ENCODE measurements around the gene OCA2. TPM values are rescaled to one million over a fixed set of nuclear protein-coding genes. Genes with fewer than 3 reads are reported as not detected.

OCA2 gene
- total and polyA plus RNA-seq, 10 donors: 0.39 to 3.0 (median 1.0) TPM

DNA sequence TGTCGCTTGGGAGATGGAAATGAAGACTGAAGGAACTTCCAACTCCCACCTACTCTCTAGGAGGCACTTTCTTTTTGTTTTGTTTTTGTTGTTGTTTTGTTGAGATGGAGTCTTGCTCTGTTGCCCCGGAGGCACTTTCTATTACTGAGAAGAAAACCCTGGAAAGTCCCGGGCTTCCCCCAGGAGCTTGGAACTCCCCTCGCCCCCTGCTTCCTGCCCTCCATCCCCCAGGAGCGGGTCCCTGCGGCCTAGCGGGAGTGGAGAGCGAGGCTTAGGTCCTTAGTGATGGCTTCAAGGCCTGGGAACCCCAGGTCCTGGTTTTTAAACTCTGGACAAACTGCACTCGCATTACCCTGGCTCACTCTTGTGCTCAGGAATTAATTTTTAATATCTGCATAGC, 195.7 kb downstream of the OCA2 start:
- WGBS, 5 donors: 73 to 83% (median 78%) methylated on average over 9 of the region's 9 CpGs
- DNase-seq: no peak
- Histone ChIP-seq H3K4me3 (no peak overlapping the region), H3K9me3 (peaks cover 0 to 54% (median 10%) of the 10 kb centered on the region in 8 donors), H3K4me1 (no peaks in the 10 kb centered on the region), H3K27me3 (replicated peaks in 1 of 7) (no peaks in the 10 kb centered on the region), H3K36me3 (no peaks in the 10 kb centered on the region), H3K27ac (no peak overlapping the region)
- TF ChIP-seq POLR2A (IDR thresholded peaks at IDR 0.05): no peak
- no peak for TF ChIP-seq POLR2AphosphoS5 (IDR thresholded peaks at IDR 0.05)
- TF ChIP-seq, protein P1, sequence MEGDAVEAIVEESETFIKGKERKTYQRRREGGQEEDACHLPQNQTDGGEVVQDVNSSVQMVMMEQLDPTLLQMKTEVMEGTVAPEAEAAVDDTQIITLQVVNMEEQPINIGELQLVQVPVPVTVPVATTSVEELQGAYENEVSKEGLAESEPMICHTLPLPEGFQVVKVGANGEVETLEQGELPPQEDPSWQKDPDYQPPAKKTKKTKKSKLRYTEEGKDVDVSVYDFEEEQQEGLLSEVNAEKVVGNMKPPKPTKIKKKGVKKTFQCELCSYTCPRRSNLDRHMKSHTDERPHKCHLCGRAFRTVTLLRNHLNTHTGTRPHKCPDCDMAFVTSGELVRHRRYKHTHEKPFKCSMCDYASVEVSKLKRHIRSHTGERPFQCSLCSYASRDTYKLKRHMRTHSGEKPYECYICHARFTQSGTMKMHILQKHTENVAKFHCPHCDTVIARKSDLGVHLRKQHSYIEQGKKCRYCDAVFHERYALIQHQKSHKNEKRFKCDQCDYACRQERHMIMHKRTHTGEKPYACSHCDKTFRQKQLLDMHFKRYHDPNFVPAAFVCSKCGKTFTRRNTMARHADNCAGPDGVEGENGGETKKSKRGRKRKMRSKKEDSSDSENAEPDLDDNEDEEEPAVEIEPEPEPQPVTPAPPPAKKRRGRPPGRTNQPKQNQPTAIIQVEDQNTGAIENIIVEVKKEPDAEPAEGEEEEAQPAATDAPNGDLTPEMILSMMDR (IDR thresholded peaks at IDR 0.05 in 8 of 11, conservative IDR thresholded peaks at IDR 0.05 in 3 of 11): no peak
- intact Hi-C loops (cut with DNase I; ENCODE audit: low total_unique reads): no loop called here

DNA sequence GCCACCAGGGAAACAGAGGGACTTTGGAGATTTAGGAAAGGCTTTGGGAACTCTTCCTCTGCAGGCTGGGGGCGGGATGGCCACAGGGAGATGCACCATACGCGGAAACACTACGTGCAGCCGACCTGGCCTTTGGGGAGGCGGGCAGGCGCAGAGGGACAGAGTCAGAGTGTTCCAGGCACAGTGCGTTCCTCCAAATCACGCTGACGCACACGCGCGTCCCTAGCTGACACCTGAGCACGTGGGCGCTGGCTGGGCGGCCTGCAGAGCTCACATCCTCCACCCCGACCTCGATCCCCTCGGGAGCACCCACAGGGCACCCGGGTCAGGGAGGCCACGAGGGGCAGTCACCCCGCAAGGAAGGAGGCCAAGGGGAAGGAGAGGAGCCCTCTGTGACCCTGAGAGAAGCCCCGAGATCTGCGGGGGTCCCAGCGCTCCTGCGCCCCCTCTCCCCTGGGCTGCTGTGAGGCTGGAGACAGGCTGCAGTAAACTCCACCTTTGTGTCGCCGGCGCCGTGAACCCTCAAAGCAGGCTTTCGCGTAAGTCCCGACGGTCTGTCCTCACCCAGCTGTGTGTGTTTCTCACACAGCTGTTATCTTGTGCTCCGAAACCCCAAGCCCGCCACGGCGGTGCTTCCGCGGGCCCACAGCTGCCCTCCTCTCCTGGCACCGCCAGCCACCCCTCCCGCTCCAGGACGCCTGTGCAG, 196.3 kb downstream of the OCA2 start:
- no peak for DNase-seq
- Histone ChIP-seq H3K4me3 (no peak overlapping the region), H3K27me3 (replicated peaks in 1 of 7) (no peaks in the 10 kb centered on the region), H3K36me3 (no peaks in the 10 kb centered on the region), H3K27ac (no peak overlapping the region), H3K9me3 (peaks cover 0 to 54% (median 10%) of the 10 kb centered on the region in 8 donors), H3K4me1 (no peaks in the 10 kb centered on the region)
- intact Hi-C loops (cut with DNase I; ENCODE audit: low total_unique reads): no loop called here
- TF ChIP-seq POLR2A (IDR thresholded peaks at IDR 0.05): no peak
- TF ChIP-seq POLR2AphosphoS5 (IDR thresholded peaks at IDR 0.05): no peak
- TF ChIP-seq, protein P1 (IDR thresholded peaks at IDR 0.05 in 8 of 11, conservative IDR thresholded peaks at IDR 0.05 in 3 of 11): no peak
- WGBS, 5 donors: 83 to 94% (median 83%) methylated on average over 29 to 43 of the region's 43 CpGs

DNA sequence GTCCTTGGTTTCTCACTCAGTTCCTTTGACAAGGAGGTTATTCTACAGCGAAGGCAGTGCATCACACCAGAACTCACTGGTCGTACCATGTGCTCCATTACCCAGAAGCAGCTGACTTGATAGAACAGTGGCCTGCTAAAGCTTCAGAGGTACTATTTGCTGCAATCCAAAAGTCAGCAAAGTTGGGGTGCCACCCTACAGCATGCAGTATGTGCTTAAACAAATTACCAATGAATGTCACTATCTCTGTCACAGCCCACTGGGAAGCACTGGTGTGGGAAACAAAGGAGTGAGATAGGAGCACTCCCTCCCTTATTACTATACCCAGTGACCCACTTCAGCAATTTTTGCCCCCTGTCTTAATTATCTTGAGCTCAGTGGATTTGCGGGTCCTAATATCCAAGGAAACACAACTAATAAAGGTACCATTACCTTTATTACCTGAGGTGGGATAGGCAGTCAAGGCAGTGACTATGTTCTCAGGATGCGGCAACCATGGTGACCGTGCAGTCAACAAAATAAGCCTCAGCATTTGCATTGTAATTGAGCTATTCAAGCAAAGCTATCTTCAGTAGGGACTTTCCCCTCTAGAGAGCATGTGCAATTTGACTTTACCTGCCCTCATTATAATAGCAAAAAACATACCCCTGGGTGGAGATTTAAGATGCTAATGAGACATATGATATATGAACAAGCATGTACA, 199.4 kb downstream of the OCA2 start:
- no peaks in the 10 kb centered on the region for H3K36me3 ChIP-seq
- no peak for TF ChIP-seq POLR2A (IDR thresholded peaks at IDR 0.05)
- TF ChIP-seq, protein P1 (IDR thresholded peaks at IDR 0.05 in 8 of 11, conservative IDR thresholded peaks at IDR 0.05 in 3 of 11): no peak
- no peak for TF ChIP-seq POLR2AphosphoS5 (IDR thresholded peaks at IDR 0.05)
- no peaks in the 10 kb centered on the region for H3K4me1 ChIP-seq
- no peaks in the 10 kb centered on the region for H3K27me3 ChIP-seq (replicated peaks in 1 of 7)
- no peak overlapping the region for H3K4me3 ChIP-seq
- peaks cover 0 to 66% (median 14%) of the 10 kb centered on the region in 8 donors for H3K9me3 ChIP-seq
- H3K27ac ChIP-seq: no peak overlapping the region
- 85 to 93% (median 89%) methylated on average over 5 of the region's 5 CpGs for WGBS, 5 donors
- intact Hi-C loops (cut with DNase I; ENCODE audit: low total_unique reads): no loop called here
- no peak for DNase-seq

DNA sequence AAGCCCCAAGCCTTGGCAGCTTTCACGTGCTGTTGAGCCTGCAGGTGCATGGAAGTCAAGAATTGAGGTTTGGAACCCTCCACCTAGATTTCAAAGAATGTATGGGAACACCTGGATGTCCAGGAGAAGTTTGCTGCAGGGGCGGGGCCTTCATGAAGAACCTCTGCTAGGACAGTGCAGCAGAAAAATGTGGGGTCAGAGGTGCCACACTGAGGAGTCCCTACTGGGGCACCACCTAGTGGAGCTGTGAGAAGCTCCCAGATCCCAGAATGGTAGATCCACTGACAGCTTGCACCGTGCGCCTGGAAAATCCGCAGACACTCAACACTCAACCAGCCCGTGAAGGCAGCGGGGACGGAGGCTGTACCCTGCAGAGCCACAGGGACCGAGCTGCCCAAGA, 201.6 kb downstream of the OCA2 start:
- Histone ChIP-seq H3K4me3 (no peak overlapping the region), H3K27me3 (replicated peaks in 1 of 7) (no peaks in the 10 kb centered on the region), H3K36me3 (no peaks in the 10 kb centered on the region), H3K9me3 (peaks cover 0 to 69% (median 35%) of the 10 kb centered on the region in 8 donors), H3K4me1 (no peaks in the 10 kb centered on the region), H3K27ac (no peak overlapping the region)
- intact Hi-C loops (cut with DNase I; ENCODE audit: low total_unique reads): no loop called here
- no peak for DNase-seq
- 72 to 93% (median 87%) methylated on average over 8 to 9 of the region's 9 CpGs for WGBS, 5 donors
- TF ChIP-seq POLR2A (IDR thresholded peaks at IDR 0.05) (no peak), POLR2AphosphoS5 (IDR thresholded peaks at IDR 0.05) (no peak)
- TF ChIP-seq, protein P1 (IDR thresholded peaks at IDR 0.05 in 8 of 11, conservative IDR thresholded peaks at IDR 0.05 in 3 of 11): no peak
